GM04504 (cell line): ENCODE results near the gene GATA5.

Experiments
- DNase-seq: peaks from one replicate; pipeline ENCODE4 v3.0.0-alpha.2; 2012; ENCODE audit warnings: low read depth

Gene GATA5

GRCh38 chr20:62472941-62473585, 2.7 kb downstream of the GATA5 start:
- DNase-seq = no peak

- no peak for DNase-seq
These were observed 3.5 kb downstream of the GATA5 start for GRCh38 chr20:62472138-62472940.

- no peak for DNase-seq
These were observed 5.3 kb downstream of the GATA5 start for GRCh38 chr20:62470459-62470858.

- no peak for DNase-seq
These were observed 5.8 kb downstream of the GATA5 start for GRCh38 chr20:62470001-62470400.

- no peak for DNase-seq
These were observed 6.4 kb downstream of the GATA5 start for GRCh38 chr20:62469352-62469751.

GRCh38 chr20:62466806-62467537, 8.8 kb downstream of the GATA5 start:
- DNase-seq = no peak

- DNase-seq = no peak
These were observed 9.6 kb downstream of the GATA5 start for GRCh38 chr20:62466072-62466760.

GRCh38 chr20:62464990-62465389, 10.8 kb downstream of the GATA5 start:
- no peak for DNase-seq

GRCh38 chr20:62464425-62464770, 11.4 kb downstream of the GATA5 start:
- DNase-seq = no peak

GRCh38 chr20:62463651-62464424, 12.0 kb downstream of the GATA5 start:
- DNase-seq = no peak

- DNase-seq = no peak
These were observed 12.7 kb downstream of the GATA5 start for GRCh38 chr20:62462976-62463592.

GRCh38 chr20:62461834-62462233, 14.0 kb downstream of the GATA5 start:
- no peak for DNase-seq

- no peak for DNase-seq
These were observed 14.6 kb downstream of the GATA5 start for GRCh38 chr20:62461157-62461556.

GRCh38 chr20:62460678-62461077, 15.1 kb downstream of the GATA5 start:
- DNase-seq = no peak

- DNase-seq = no peak
These were observed 16.3 kb downstream of the GATA5 start for GRCh38 chr20:62459488-62459887.

GRCh38 chr20:62458275-62459251, 17.2 kb downstream of the GATA5 start:
- no peak for DNase-seq

- DNase-seq = no peak
These were observed 18.0 kb downstream of the GATA5 start for GRCh38 chr20:62457831-62458230.

- no peak for DNase-seq
These were observed 18.7 kb downstream of the GATA5 start for GRCh38 chr20:62457098-62457497.

- no peak for DNase-seq
These were observed 19.9 kb downstream of the GATA5 start for GRCh38 chr20:62455929-62456328.
